PC-9 (cell line): ENCODE measurements around the gene CCDC85A. TPM values are rescaled to one million over a fixed set of nuclear protein-coding genes. Genes with fewer than 3 reads are reported as not detected.

Source experiments
- BruUV-seq: library from RNA; stranded (reverse); fragments of 400-500 nt; replicated peaks from 2 replicates; lab custom pipeline; 2021; lab: Mats Ljungman, UMichigan
- CTCF ChIA-PET: fragments of 300-600 bp; sonication (Branson Sonifier 250); formaldehyde crosslinking; loops from one replicate; lab custom pipeline; 2022; ENCODE audit warnings: antibody characterized with exemption; lab: Charles Lee
- POLR2A ChIA-PET: fragments of 300-600 bp; sonication (Branson Sonifier 250); formaldehyde crosslinking; loops from one replicate; lab custom pipeline; 2022; ENCODE audit warnings: antibody characterized with exemption; ENCODE audit not compliant: unreplicated experiment; lab: Charles Lee
- DNase-seq, 2 experiments: peaks; one replicate each; pipeline versions ENCODE4 v3.0.0 to v3.0.0-alpha.2; 2015 to 2022; ENCODE audit warnings: mixed read lengths in 1 of 2
- H2AFZ ChIP-seq: fragments of 200-600 bp; sonication (generic); 2 replicates; pipeline ENCODE4 v1.8.1; 2017; ENCODE audit warnings: antibody characterized with exemption
- H3F3A ChIP-seq: fragments of 200-600 bp; sonication (generic); 2 replicates; pipeline ENCODE4 v1.8.1; 2017; ENCODE audit warnings: antibody characterized with exemption, mild to moderate bottlenecking, low read depth; ENCODE audit not compliant: insufficient read depth
- H3K27ac ChIP-seq: fragments of 200-600 bp; sonication (generic); 2 replicates; pipeline ENCODE4 v1.6.1; 2016; ENCODE audit warnings: mixed run types
- H3K27me3 ChIP-seq: fragments of 200-600 bp; sonication (generic); 2 replicates; pipeline ENCODE4 v1.6.1; 2016; ENCODE audit warnings: low read depth, mixed run types; ENCODE audit not compliant: insufficient read depth
- H3K36me3 ChIP-seq: fragments of 200-600 bp; sonication (generic); 2 replicates; pipeline ENCODE4 v1.6.1; 2016; ENCODE audit warnings: low read depth, mixed run types
- H3K4me1 ChIP-seq: fragments of 200-600 bp; sonication (generic); replicated peaks from 2 replicates; pipeline ENCODE4 v1.6.1; 2016; ENCODE audit warnings: mixed run types; ENCODE audit not compliant: insufficient read depth
- H3K4me2 ChIP-seq: fragments of 200-600 bp; sonication (generic); 2 replicates; pipeline ENCODE4 v1.6.1; 2017; ENCODE audit warnings: mixed run types
- H3K4me3 ChIP-seq: fragments of 200-600 bp; sonication (generic); 2 replicates; pipeline ENCODE4 v1.6.1; 2016; ENCODE audit warnings: mixed run types
- H3K79me2 ChIP-seq: fragments of 200-600 bp; sonication (generic); 2 replicates; pipeline ENCODE4 v1.6.1; 2017; ENCODE audit warnings: low read depth, mixed run types
- H3K9me2 ChIP-seq: fragments of 200-600 bp; sonication (generic); 2 replicates; pipeline ENCODE4 v1.8.1; 2017; ENCODE audit warnings: mild to moderate bottlenecking; ENCODE audit not compliant: insufficient read depth
- H3K9me3 ChIP-seq: fragments of 200-600 bp; sonication (generic); 2 replicates; pipeline ENCODE4 v1.8.1; 2016; ENCODE audit warnings: low read depth; ENCODE audit not compliant: insufficient read depth
- H4K20me1 ChIP-seq: fragments of 200-600 bp; sonication (generic); 2 replicates; pipeline ENCODE4 v1.8.1; 2017; ENCODE audit not compliant: insufficient read depth
- CTCF ChIP-seq: fragments of 200-600 bp; sonication (generic); conservative IDR thresholded peaks from 2 replicates; pipeline ENCODE4 v1.6.1; 2017; ENCODE audit warnings: mixed run types, antibody characterized with exemption, mild to moderate bottlenecking, moderate library complexity
- EZH2 ChIP-seq: fragments of 200-600 bp; sonication (generic); IDR thresholded peaks from 2 replicates; pipeline ENCODE4 v1.8.0; 2017; ENCODE audit warnings: antibody characterized with exemption, low read depth
- intact Hi-C: fragments of 100-400 bp; cut with micrococcal nuclease; formaldehyde crosslinking; loops from one replicate; pipeline ENCODE4 v1.10.0; 2022; ENCODE audit not compliant: unreplicated experiment
- total RNA-seq: library from RNA; stranded (reverse); gene quantifications from 2 replicates; pipeline ENCODE4 v1.2.3, GENCODE V29; 2021

Gene CCDC85A
- total RNA-seq, 1 experiment from 2014 or later: not detected

GRCh38 chr2:56416500-56417176 lies 232.8 kb downstream of the CCDC85A start:
- Histone ChIP-seq H3K9me3 (no peaks in the 10 kb centered on the region), H3K4me3 (no peak overlapping the region), H3K27me3 (0 out of 2 replicates have a peak, but pooled peaks cover 2% of the 10 kb centered on the region), H3F3A (no peaks in the 10 kb centered on the region), H3K27ac (no peak overlapping the region), H3K4me2 (no peak overlapping the region), H3K36me3 (no peaks in the 10 kb centered on the region), H3K4me1 (no peaks in the 10 kb centered on the region), H3K79me2 (no peaks in the 10 kb centered on the region), H3K9me2 (no peaks in the 10 kb centered on the region), H4K20me1 (no peaks in the 10 kb centered on the region), H2AFZ (no peak overlapping the region)
- CTCF ChIA-PET: no interaction called here
- TF ChIP-seq EZH2 (no peak), CTCF (no peak)
- BruUV-seq: no TSS peak
- POLR2A ChIA-PET: no interaction called here
- intact Hi-C loops: no loop called here
- DNase-seq: no peak
